Neural progenitor cell (in vitro differentiated cells): Measurements from ENCODE around the gene ACYP2.

Experiments used
- EZH2 ChIP-seq: fragments of 200-600 bp; sonication (generic); IDR thresholded peaks from 2 replicates; pipeline ENCODE4 v1.6.1; 2017; ENCODE audit warnings: antibody characterized with exemption, mild to moderate bottlenecking, moderate library complexity
- EZH2phosphoT487 ChIP-seq: fragments of 200-600 bp; sonication (generic); IDR thresholded peaks from 2 replicates; pipeline ENCODE4 v1.6.1; 2017; ENCODE audit warnings: antibody characterized with exemption
- TF ChIP-seq, protein P1 (sequence below): fragments of 200-600 bp; sonication (generic); IDR thresholded peaks from 2 replicates; pipeline ENCODE4 v1.5.1; 2017; ENCODE audit warnings: antibody characterized with exemption, mild to moderate bottlenecking

DNA sequence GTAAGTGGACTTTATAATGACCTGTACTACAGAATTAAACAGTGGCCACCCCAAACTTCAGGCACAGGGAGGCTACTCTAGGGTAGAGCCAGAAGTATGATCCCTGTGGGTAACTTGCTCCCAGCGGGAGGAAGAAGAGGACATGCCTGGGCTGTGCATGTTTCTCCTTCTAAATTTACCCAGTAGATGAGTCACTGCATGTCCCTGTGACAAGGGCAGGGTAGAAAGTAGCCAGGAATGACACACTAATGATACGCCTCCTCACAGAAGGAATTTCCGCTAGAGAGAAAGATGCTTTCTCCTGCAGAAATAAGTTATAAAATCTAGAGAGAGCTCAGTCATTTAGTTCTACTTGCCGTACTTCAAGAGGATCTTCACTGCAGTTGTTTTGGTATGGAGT lies 7.5 kb downstream of the ACYP2 start:
- TF ChIP-seq, protein P1, sequence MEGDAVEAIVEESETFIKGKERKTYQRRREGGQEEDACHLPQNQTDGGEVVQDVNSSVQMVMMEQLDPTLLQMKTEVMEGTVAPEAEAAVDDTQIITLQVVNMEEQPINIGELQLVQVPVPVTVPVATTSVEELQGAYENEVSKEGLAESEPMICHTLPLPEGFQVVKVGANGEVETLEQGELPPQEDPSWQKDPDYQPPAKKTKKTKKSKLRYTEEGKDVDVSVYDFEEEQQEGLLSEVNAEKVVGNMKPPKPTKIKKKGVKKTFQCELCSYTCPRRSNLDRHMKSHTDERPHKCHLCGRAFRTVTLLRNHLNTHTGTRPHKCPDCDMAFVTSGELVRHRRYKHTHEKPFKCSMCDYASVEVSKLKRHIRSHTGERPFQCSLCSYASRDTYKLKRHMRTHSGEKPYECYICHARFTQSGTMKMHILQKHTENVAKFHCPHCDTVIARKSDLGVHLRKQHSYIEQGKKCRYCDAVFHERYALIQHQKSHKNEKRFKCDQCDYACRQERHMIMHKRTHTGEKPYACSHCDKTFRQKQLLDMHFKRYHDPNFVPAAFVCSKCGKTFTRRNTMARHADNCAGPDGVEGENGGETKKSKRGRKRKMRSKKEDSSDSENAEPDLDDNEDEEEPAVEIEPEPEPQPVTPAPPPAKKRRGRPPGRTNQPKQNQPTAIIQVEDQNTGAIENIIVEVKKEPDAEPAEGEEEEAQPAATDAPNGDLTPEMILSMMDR: no peak
- TF ChIP-seq EZH2 (no peak), EZH2phosphoT487 (no peak)
